Prostate gland (tissue), 2 donors: ENCODE measurements around the gene EIF4G3. TPM values are rescaled to one million over a fixed set of nuclear protein-coding genes. Genes with fewer than 3 reads are reported as not detected.

Experiments used
- DNase-seq: peaks from one replicate; pipeline ENCODE4 v3.0.0-alpha.2; 2019; ENCODE audit warnings: low spot score
- H3K27ac ChIP-seq, 2 donors: fragments of 200-600 bp; sonication (generic); 2 replicates each; pipeline ENCODE4 v1.5.1; 2017 to 2019
- H3K27me3 ChIP-seq: fragments of 200-600 bp; sonication (generic); replicated peaks from 2 replicates; pipeline ENCODE4 v1.5.1; 2019; ENCODE audit not compliant: insufficient read depth
- H3K36me3 ChIP-seq, 2 donors: fragments of 200-600 bp; sonication (generic); 1 replicate in 1 of 2; 2 replicates in 1 of 2; pipeline versions ENCODE4 v1.5.1 to v1.8.1; 2017 to 2019
- H3K4me1 ChIP-seq: fragments of 200-600 bp; sonication (generic); replicated peaks from 2 replicates; pipeline ENCODE4 v1.5.1; 2019
- H3K4me3 ChIP-seq, 2 donors: fragments of 200-600 bp; sonication (generic); 2 replicates each; pipeline ENCODE4 v1.5.1; 2017 to 2019
- H3K9me3 ChIP-seq: fragments of 200-600 bp; sonication (generic); 2 replicates; pipeline ENCODE4 v1.5.1; 2017
- CTCF ChIP-seq, 4 experiments: fragments of 200-600 bp in 2 of 4; fragments of 450-650 bp in 2 of 4; sonication (generic) in 2 of 4; IDR thresholded peaks; 1 replicate in 3 of 4; 2 replicates in 1 of 4; pipeline ENCODE4 v1.5.1; 2016 to 2019; ENCODE audit warnings: antibody characterized with exemption in 4 of 4, mild to moderate bottlenecking in 2 of 4, moderate library complexity in 2 of 4
- POLR2A ChIP-seq: fragments of 450-650 bp; IDR thresholded peaks from one replicate; pipeline ENCODE4 v1.6.1; 2016; ENCODE audit warnings: antibody characterized with exemption, mild to moderate bottlenecking
- POLR2AphosphoS5 ChIP-seq: sonication (generic); formaldehyde crosslinking; IDR thresholded peaks from one replicate; pipeline ENCODE4 v1.6.1; 2017; ENCODE audit warnings: antibody characterized with exemption
- WGBS: methylation state at CpG from one replicate; pipeline ENCODE4 v1.1.5; 2018; 5-methylcytosine and 5-hydroxymethylcytosine counted together
- intact Hi-C: fragments of 100-400 bp; cut with DNase I; formaldehyde crosslinking; loops from one replicate; pipeline ENCODE4 v1.14.2; 2022
- total RNA-seq, 2 donors: library from RNA; depleted of rRNA; stranded (reverse); fragments of >200 nt; gene quantifications; one replicate each; pipeline ENCODE4 v1.1.0, GENCODE V29; 2016

EIF4G3 gene
- total RNA-seq, 2 donors from 2014 or later, result 28.3 to 81.1 TPM

- Histone ChIP-seq H3K4me3 (no peak overlapping the region), H3K27ac (no peak overlapping the region), H3K27me3 (no peaks in the 10 kb centered on the region), H3K9me3 (no peaks in the 10 kb centered on the region), H3K4me1 (no peaks in the 10 kb centered on the region), H3K36me3 (no peaks in the 10 kb centered on the region)
- WGBS, result 85% methylated on average over 5 of the region's 5 CpGs
- intact Hi-C loops, result no loop called here
- no peak for DNase-seq
- no peak for TF ChIP-seq CTCF (IDR thresholded peaks at IDR 0.05)
- no peak for TF ChIP-seq POLR2AphosphoS5
- no peak for TF ChIP-seq POLR2A
These were observed 356.9 kb downstream of the EIF4G3 start for GRCh38 chr1:20819818-20820217.

- 59% methylated on average over 3 of the region's 4 CpGs for WGBS
- Histone ChIP-seq H3K27me3 (no peaks in the 10 kb centered on the region), H3K27ac (no peak overlapping the region)
These were observed 362.2 kb downstream of the EIF4G3 start for GRCh38 chr1:20814534-20814871.

GRCh38 chr1:20811916-20812315 is 364.8 kb downstream of the EIF4G3 start:
- no peaks in the 10 kb centered on the region for H3K4me1 ChIP-seq
- no peak overlapping the region for H3K4me3 ChIP-seq
- no peaks in the 10 kb centered on the region for H3K27me3 ChIP-seq
- no peak overlapping the region for H3K27ac ChIP-seq
- 85% methylated on average over 5 of the region's 5 CpGs for WGBS
- intact Hi-C loops, result no loop called here
- no peaks in the 10 kb centered on the region for H3K36me3 ChIP-seq
- DNase-seq, result no peak
- H3K9me3 ChIP-seq, result no peaks in the 10 kb centered on the region
- TF ChIP-seq POLR2A (no peak), CTCF (IDR thresholded peaks at IDR 0.05) (no peak), POLR2AphosphoS5 (no peak)

More at GRCh38 chr1:20814534-20814871, 362.2 kb downstream of the EIF4G3 start:
- Histone ChIP-seq H3K36me3 (no peaks in the 10 kb centered on the region), H3K9me3 (no peaks in the 10 kb centered on the region), H3K4me3 (no peak overlapping the region), H3K4me1 (no peaks in the 10 kb centered on the region)
- TF ChIP-seq POLR2A (no peak), POLR2AphosphoS5 (no peak), CTCF (IDR thresholded peaks at IDR 0.05) (no peak)
- intact Hi-C loops, result no loop called here
- no peak for DNase-seq

- Histone ChIP-seq H3K9me3 (no peaks in the 10 kb centered on the region), H3K27me3 (no peaks in the 10 kb centered on the region), H3K36me3 (no peaks in the 10 kb centered on the region), H3K27ac (no peak overlapping the region), H3K4me1 (no peaks in the 10 kb centered on the region), H3K4me3 (no peak overlapping the region)
- TF ChIP-seq CTCF (IDR thresholded peaks at IDR 0.05), result no peak
- TF ChIP-seq POLR2AphosphoS5, result no peak
- no peak for DNase-seq
- WGBS, result 98% methylated on average over 4 of the region's 4 CpGs
- intact Hi-C loops, result no loop called here
These were observed 383.5 kb downstream of the EIF4G3 start for GRCh38 chr1:20793236-20793635.

- no peaks in the 10 kb centered on the region for H3K36me3 ChIP-seq
- no peaks in the 10 kb centered on the region for H3K9me3 ChIP-seq
- DNase-seq, result no peak
- no peak overlapping the region for H3K27ac ChIP-seq
- intact Hi-C loops, result no loop called here
- no peak for TF ChIP-seq POLR2A
- H3K4me3 ChIP-seq, result no peak overlapping the region
- WGBS, result 94% methylated on average over 2 of the region's 2 CpGs
- H3K4me1 ChIP-seq, result no peaks in the 10 kb centered on the region
- H3K27me3 ChIP-seq, result no peaks in the 10 kb centered on the region
These were observed 384.5 kb downstream of the EIF4G3 start for GRCh38 chr1:20792196-20792595.
